Measurements from ENCODE around the gene TACC2. TPM values are rescaled to one million over a fixed set of nuclear protein-coding genes. Genes with fewer than 3 reads are reported as not detected.

TACC2 gene
- total RNA-seq, 1 experiment from 2014 or later, result not detected

- no peaks in the 10 kb centered on the region for H3K9me2 ChIP-seq (replicated peaks; ENCODE audit: insufficient read depth, low read length)
- no peak overlapping the region for H3K4me2 ChIP-seq (ENCODE audit: low read depth, low read length, poor library complexity, severe bottlenecking)
- H2AFZ ChIP-seq (ENCODE audit: low read length), result no peak overlapping the region
- no peaks in the 10 kb centered on the region for H4K20me1 ChIP-seq (ENCODE audit: insufficient read depth, low read depth, low read length)
- H3K36me3 ChIP-seq (ENCODE audit: insufficient read depth, low read length), result no peaks in the 10 kb centered on the region
- H3K27me3 ChIP-seq (ENCODE audit: low read length), result no peaks in the 10 kb centered on the region
- H3K4me1 ChIP-seq (ENCODE audit: low read length), result peaks cover 13% of the 10 kb centered on the region
- H3K9ac ChIP-seq (ENCODE audit: low read length), result no peak overlapping the region
- no peak for DNase-seq
- H3K9me3 ChIP-seq (ENCODE audit: low read length), result no peaks in the 10 kb centered on the region
- H3K79me2 ChIP-seq (ENCODE audit: low read length), result no peaks in the 10 kb centered on the region
- H3K27ac ChIP-seq (ENCODE audit: low read length), result no peak overlapping the region
- H3K4me3 ChIP-seq (ENCODE audit: low read length), result no peak overlapping the region
Observed at GRCh38 chr10:122154031-122154544, 165.1 kb downstream of the TACC2 start.

GRCh38 chr10:122154545-122155366 lies 165.8 kb downstream of the TACC2 start:
- DNase-seq, result no peak
- Histone ChIP-seq H3K4me2 (ENCODE audit: low read depth, low read length, poor library complexity, severe bottlenecking) (peak overlapping the region; percentile 15), H3K36me3 (ENCODE audit: insufficient read depth, low read length) (no peaks in the 10 kb centered on the region), H3K9ac (ENCODE audit: low read length) (no peak overlapping the region), H4K20me1 (ENCODE audit: insufficient read depth, low read depth, low read length) (no peaks in the 10 kb centered on the region), H3K4me3 (ENCODE audit: low read length) (no peak overlapping the region), H3K9me3 (ENCODE audit: low read length) (no peaks in the 10 kb centered on the region), H3K9me2 (replicated peaks; ENCODE audit: insufficient read depth, low read length) (no peaks in the 10 kb centered on the region), H3K27ac (ENCODE audit: low read length) (no peak overlapping the region), H2AFZ (ENCODE audit: low read length) (0 out of 2 replicates have a peak overlapping the region, but pooled peaks have one; percentile 17), H3K27me3 (ENCODE audit: low read length) (no peaks in the 10 kb centered on the region), H3K4me1 (ENCODE audit: low read length) (peaks cover 13% of the 10 kb centered on the region), H3K79me2 (ENCODE audit: low read length) (no peaks in the 10 kb centered on the region)

GRCh38 chr10:122157451-122157850 lies 168.5 kb downstream of the TACC2 start:
- no peaks in the 10 kb centered on the region for H3K9me2 ChIP-seq (replicated peaks; ENCODE audit: insufficient read depth, low read length)
- no peaks in the 10 kb centered on the region for H4K20me1 ChIP-seq (ENCODE audit: insufficient read depth, low read depth, low read length)
- no peaks in the 10 kb centered on the region for H3K9me3 ChIP-seq (ENCODE audit: low read length)
- peaks cover 13% of the 10 kb centered on the region for H3K4me1 ChIP-seq (ENCODE audit: low read length)
- no peak overlapping the region for H3K9ac ChIP-seq (ENCODE audit: low read length)
- no peak overlapping the region for H3K4me3 ChIP-seq (ENCODE audit: low read length)
- H3K27me3 ChIP-seq (ENCODE audit: low read length), result no peaks in the 10 kb centered on the region
- H2AFZ ChIP-seq (ENCODE audit: low read length), result no peak overlapping the region
- no peaks in the 10 kb centered on the region for H3K79me2 ChIP-seq (ENCODE audit: low read length)
- no peak overlapping the region for H3K4me2 ChIP-seq (ENCODE audit: low read depth, low read length, poor library complexity, severe bottlenecking)
- no peaks in the 10 kb centered on the region for H3K36me3 ChIP-seq (ENCODE audit: insufficient read depth, low read length)
- DNase-seq, result no peak
- H3K27ac ChIP-seq (ENCODE audit: low read length), result no peak overlapping the region

GRCh38 chr10:122158362-122158761 lies 169.4 kb downstream of the TACC2 start:
- Histone ChIP-seq H3K4me3 (ENCODE audit: low read length) (no peak overlapping the region), H2AFZ (ENCODE audit: low read length) (no peak overlapping the region), H3K9ac (ENCODE audit: low read length) (no peak overlapping the region), H3K79me2 (ENCODE audit: low read length) (no peaks in the 10 kb centered on the region), H3K27me3 (ENCODE audit: low read length) (no peaks in the 10 kb centered on the region), H3K4me1 (ENCODE audit: low read length) (peaks cover 13% of the 10 kb centered on the region), H4K20me1 (ENCODE audit: insufficient read depth, low read depth, low read length) (no peaks in the 10 kb centered on the region), H3K27ac (ENCODE audit: low read length) (no peak overlapping the region), H3K36me3 (ENCODE audit: insufficient read depth, low read length) (no peaks in the 10 kb centered on the region), H3K4me2 (ENCODE audit: low read depth, low read length, poor library complexity, severe bottlenecking) (no peak overlapping the region), H3K9me3 (ENCODE audit: low read length) (no peaks in the 10 kb centered on the region), H3K9me2 (replicated peaks; ENCODE audit: insufficient read depth, low read length) (no peaks in the 10 kb centered on the region)
- no peak for DNase-seq

- no peak for DNase-seq
- Histone ChIP-seq H3K79me2 (ENCODE audit: low read length) (no peaks in the 10 kb centered on the region), H3K9me3 (ENCODE audit: low read length) (no peaks in the 10 kb centered on the region)
Observed at GRCh38 chr10:122159141-122159970, 170.4 kb downstream of the TACC2 start.

GRCh38 chr10:122161795-122162194 lies 172.8 kb downstream of the TACC2 start:
- no peaks in the 10 kb centered on the region for H3K4me1 ChIP-seq (ENCODE audit: low read length)
- no peak overlapping the region for H3K27ac ChIP-seq (ENCODE audit: low read length)
- no peaks in the 10 kb centered on the region for H3K36me3 ChIP-seq (ENCODE audit: insufficient read depth, low read length)
- no peaks in the 10 kb centered on the region for H3K9me2 ChIP-seq (replicated peaks; ENCODE audit: insufficient read depth, low read length)
- H2AFZ ChIP-seq (ENCODE audit: low read length), result no peak overlapping the region
- H3K4me2 ChIP-seq (ENCODE audit: low read depth, low read length, poor library complexity, severe bottlenecking), result no peak overlapping the region
- H3K9ac ChIP-seq (ENCODE audit: low read length), result no peak overlapping the region
- DNase-seq, result no peak
- H3K79me2 ChIP-seq (ENCODE audit: low read length), result no peaks in the 10 kb centered on the region
- no peaks in the 10 kb centered on the region for H4K20me1 ChIP-seq (ENCODE audit: insufficient read depth, low read depth, low read length)
- no peaks in the 10 kb centered on the region for H3K27me3 ChIP-seq (ENCODE audit: low read length)
- H3K9me3 ChIP-seq (ENCODE audit: low read length), result no peaks in the 10 kb centered on the region
- no peak overlapping the region for H3K4me3 ChIP-seq (ENCODE audit: low read length)

More at GRCh38 chr10:122159141-122159970, 170.4 kb downstream of the TACC2 start:
- Histone ChIP-seq H3K9ac (ENCODE audit: low read length) (no peak overlapping the region), H3K4me2 (ENCODE audit: low read depth, low read length, poor library complexity, severe bottlenecking) (no peak overlapping the region), H3K4me3 (ENCODE audit: low read length) (no peak overlapping the region), H4K20me1 (ENCODE audit: insufficient read depth, low read depth, low read length) (no peaks in the 10 kb centered on the region), H3K36me3 (ENCODE audit: insufficient read depth, low read length) (no peaks in the 10 kb centered on the region), H3K9me2 (replicated peaks; ENCODE audit: insufficient read depth, low read length) (no peaks in the 10 kb centered on the region), H2AFZ (ENCODE audit: low read length) (no peak overlapping the region), H3K4me1 (ENCODE audit: low read length) (peaks cover 6% of the 10 kb centered on the region), H3K27me3 (ENCODE audit: low read length) (no peaks in the 10 kb centered on the region), H3K27ac (ENCODE audit: low read length) (no peak overlapping the region)

- no peaks in the 10 kb centered on the region for H3K4me1 ChIP-seq (ENCODE audit: low read length)
- H3K9me2 ChIP-seq (replicated peaks; ENCODE audit: insufficient read depth, low read length), result no peaks in the 10 kb centered on the region
- H3K9ac ChIP-seq (ENCODE audit: low read length), result no peak overlapping the region
- H3K4me2 ChIP-seq (ENCODE audit: low read depth, low read length, poor library complexity, severe bottlenecking), result no peak overlapping the region
- H3K27me3 ChIP-seq (ENCODE audit: low read length), result no peaks in the 10 kb centered on the region
- no peaks in the 10 kb centered on the region for H3K36me3 ChIP-seq (ENCODE audit: insufficient read depth, low read length)
- no peak overlapping the region for H2AFZ ChIP-seq (ENCODE audit: low read length)
- no peak overlapping the region for H3K4me3 ChIP-seq (ENCODE audit: low read length)
- H3K27ac ChIP-seq (ENCODE audit: low read length), result no peak overlapping the region
- no peaks in the 10 kb centered on the region for H4K20me1 ChIP-seq (ENCODE audit: insufficient read depth, low read depth, low read length)
- no peaks in the 10 kb centered on the region for H3K79me2 ChIP-seq (ENCODE audit: low read length)
- DNase-seq, result no peak
- H3K9me3 ChIP-seq (ENCODE audit: low read length), result no peaks in the 10 kb centered on the region
Observed at GRCh38 chr10:122162671-122163173, 173.8 kb downstream of the TACC2 start.
